ENCODE data around the gene ACE2. TPM values are rescaled to one million over a fixed set of nuclear protein-coding genes. Genes with fewer than 3 reads are reported as not detected.
"Not testable (repeated sequence)": the region's sequence is repeated elsewhere in the genome, so short reads cannot be mapped to it uniquely, and the experiment has no call there.

Gene ACE2
- not detected in 2 replicates for total RNA-seq (2014; rRNA removed; shearing (Covaris generic))
- not detected in 2 replicates for total RNA-seq (2022)
- not detected for Bru-seq, nascent RNA
- BruChase-seq, experiment 1, labeled RNA remaining after a 6-hour chase, result not detected
- percentile 26 among the genes with signal in this experiment for BruChase-seq, experiment 2, labeled RNA remaining after a 2-hour chase
- long read RNA-seq, result 0 reads

- no peaks in the 10 kb centered on the region for H3K4me1 ChIP-seq (ENCODE audit: insufficient read depth, low read length, poor library complexity, severe bottlenecking)
- intact Hi-C loops (cut with micrococcal nuclease; ENCODE audit: unreplicated experiment), result no loop called here
- H3K36me3 ChIP-seq (ENCODE audit: insufficient read depth, low read length), result no peaks in the 10 kb centered on the region
- no peak within 1 kb of the TSS for H3K4me3 ChIP-seq (ENCODE audit: low read depth, low read length, poor library complexity, severe bottlenecking)
- no peaks in the 10 kb centered on the region for H3K79me2 ChIP-seq (ENCODE audit: insufficient read depth, low read depth, low read length)
- H3K9me2 ChIP-seq (ENCODE audit: insufficient read depth, low read length), result no peaks in the 10 kb centered on the region
- no peak within 1 kb of the TSS for H2AFZ ChIP-seq (ENCODE audit: low read length)
- H3K4me2 ChIP-seq (ENCODE audit: low read length), result no peak within 1 kb of the TSS
- DNase-seq (ENCODE audit: low spot score), result no peak
- no peak for TF ChIP-seq EZH2phosphoT487 (IDR thresholded peaks at IDR 0.05; ENCODE audit: borderline replicate concordance, low read depth, low read length)
- TF ChIP-seq CTCF (conservative IDR thresholded peaks at IDR 0.05; ENCODE audit: low read length), result no peak
- H3K9me3 ChIP-seq (ENCODE audit: low read length), result no peaks in the 10 kb centered on the region
- no peak within 1 kb of the TSS for H3K27ac ChIP-seq (ENCODE audit: low read depth, low read length, poor library complexity, severe bottlenecking)
- no TSS peak for BruUV-seq (replicated peaks)
- ChIA-PET CTCF (ENCODE audit: unreplicated experiment) (no interaction called here), POLR2A (no interaction called here)
- no peaks in the 10 kb centered on the region for H4K20me1 ChIP-seq (ENCODE audit: insufficient read depth, low read length)
Measured at GRCh38 chrX:15600745-15601144, at the start of gene ACE2. Gene ACE2 (minus strand): TSS chrX:15600960. CDS start chrX:15600911, 49 bp downstream.

- H3K4me2 ChIP-seq (ENCODE audit: low read length); H3K4me3 ChIP-seq (ENCODE audit: low read depth, low read length, poor library complexity, severe bottlenecking); CTCF ChIA-PET (ENCODE audit: unreplicated experiment); H4K20me1 ChIP-seq (ENCODE audit: insufficient read depth, low read length); POLR2A ChIA-PET; H2AFZ ChIP-seq (ENCODE audit: low read length); H3K79me2 ChIP-seq (ENCODE audit: insufficient read depth, low read depth, low read length); intact Hi-C loops (cut with micrococcal nuclease; ENCODE audit: unreplicated experiment); DNase-seq (ENCODE audit: low spot score); H3K4me1 ChIP-seq (ENCODE audit: insufficient read depth, low read length, poor library complexity, severe bottlenecking); H3K27ac ChIP-seq (ENCODE audit: low read depth, low read length, poor library complexity, severe bottlenecking); H3K9me3 ChIP-seq (ENCODE audit: low read length); H3K9me2 ChIP-seq (ENCODE audit: insufficient read depth, low read length); BruUV-seq (replicated peaks); H3K36me3 ChIP-seq (ENCODE audit: insufficient read depth, low read length): not testable (repeated sequence)
Measured at GRCh38 chrX:15647510-15647909, 46.8 kb upstream of the ACE2 start.

- no peaks in the 10 kb centered on the region for H3K9me2 ChIP-seq (ENCODE audit: insufficient read depth, low read length)
- no peak for TF ChIP-seq CTCF (conservative IDR thresholded peaks at IDR 0.05; ENCODE audit: low read length)
- ChIA-PET POLR2A (no interaction called here), CTCF (ENCODE audit: unreplicated experiment) (no interaction called here)
- no peak overlapping the region for H3K4me2 ChIP-seq (ENCODE audit: low read length)
- intact Hi-C loops (cut with micrococcal nuclease; ENCODE audit: unreplicated experiment), result no loop called here
- no peak overlapping the region for H2AFZ ChIP-seq (ENCODE audit: low read length)
- H3K27ac ChIP-seq (ENCODE audit: low read depth, low read length, poor library complexity, severe bottlenecking), result no peak overlapping the region
- no peak for DNase-seq (ENCODE audit: low spot score)
- BruUV-seq (replicated peaks), result no TSS peak
- H3K9me3 ChIP-seq (ENCODE audit: low read length), result no peaks in the 10 kb centered on the region
- H3K36me3 ChIP-seq (ENCODE audit: insufficient read depth, low read length), result no peaks in the 10 kb centered on the region
- no peaks in the 10 kb centered on the region for H4K20me1 ChIP-seq (ENCODE audit: insufficient read depth, low read length)
- no peak overlapping the region for H3K4me3 ChIP-seq (ENCODE audit: low read depth, low read length, poor library complexity, severe bottlenecking)
- H3K79me2 ChIP-seq (ENCODE audit: insufficient read depth, low read depth, low read length), result no peaks in the 10 kb centered on the region
- no peaks in the 10 kb centered on the region for H3K4me1 ChIP-seq (ENCODE audit: insufficient read depth, low read length, poor library complexity, severe bottlenecking)
Measured at GRCh38 chrX:15646543-15646942, 45.8 kb upstream of the ACE2 start.

Data from OCI-LY7 (cell line).